Glomerular visceral epithelial cell (primary cell): ENCODE data around the gene PRF1.
"Not testable (repeated sequence)": the region's sequence is repeated elsewhere in the genome, so short reads cannot be mapped to it uniquely, and the experiment has no call there.

Experiments used
- DNase-seq: peaks from one replicate; pipeline ENCODE4 v3.0.0-alpha.2; 2016; ENCODE audit errors: extremely low spot score

The PRF1 gene

DNA sequence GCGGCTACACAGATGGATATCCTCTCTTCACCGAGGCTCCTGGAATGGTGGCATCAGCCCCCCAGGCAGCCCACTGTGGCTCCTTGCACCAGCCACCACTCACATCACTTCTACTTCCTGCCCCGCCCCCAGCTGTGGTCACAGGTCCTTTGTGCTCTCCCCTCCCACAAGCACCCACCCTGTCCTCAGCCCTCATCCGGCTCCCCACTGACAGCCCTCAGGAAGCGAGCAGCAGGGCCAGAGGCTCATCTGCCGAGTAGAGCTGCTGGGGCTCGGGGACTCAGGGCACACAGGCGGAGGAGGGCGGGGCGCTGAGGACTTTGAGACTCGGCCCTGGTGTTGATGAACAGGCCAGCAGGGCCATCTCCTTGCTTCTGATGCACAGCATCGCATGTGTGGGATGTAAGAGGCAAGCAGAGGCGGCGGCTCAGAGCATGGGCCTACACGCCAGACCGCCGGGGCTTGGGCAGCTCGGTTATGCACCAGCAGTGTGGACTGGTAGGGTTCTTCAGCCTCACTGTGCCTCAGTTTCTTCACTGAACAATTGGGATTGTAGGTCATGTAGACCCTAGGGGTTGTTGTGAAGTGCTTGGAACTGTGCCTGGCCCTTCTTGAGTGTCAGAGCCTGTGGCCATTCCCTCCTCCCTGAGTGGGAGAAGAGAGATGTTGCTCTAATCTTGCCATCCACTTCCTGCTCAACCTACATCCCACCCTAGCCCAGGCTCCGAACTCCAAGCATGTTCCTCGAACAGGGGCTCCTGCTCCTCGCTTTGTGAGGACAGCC is at the start of gene PRF1:
PRF1 (minus strand) TSS at position 77 of the 784 bp plus-strand sequence. CDS start 1,839 bp downstream, outside the sequence.
- DNase-seq = no peak

DNA sequence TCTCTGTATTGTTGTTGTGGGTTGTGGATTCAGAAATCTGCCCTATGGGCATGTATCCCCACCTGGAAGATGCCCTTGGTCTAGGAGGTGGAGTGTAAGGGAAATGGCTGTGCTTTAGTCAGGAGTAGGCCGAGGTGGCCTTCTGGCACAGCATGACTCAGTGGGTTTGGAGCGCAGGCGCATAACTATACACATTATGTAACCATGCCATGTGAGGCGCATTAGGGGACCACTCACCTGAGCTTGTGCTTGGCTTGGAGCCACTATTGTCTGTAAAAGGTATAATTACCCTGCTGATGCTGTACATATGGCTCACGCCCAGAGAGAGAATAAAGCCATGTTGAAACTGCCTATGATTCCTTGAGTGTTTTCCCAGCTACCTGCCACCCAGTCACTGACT is 49.1 kb upstream of the PRF1 start:
- no peak for DNase-seq

GRCh38 chr10:70650718-70651117 is 48.2 kb upstream of the PRF1 start:
- no peak for DNase-seq

GRCh38 chr10:70650104-70650503 is 47.6 kb upstream of the PRF1 start:
- no peak for DNase-seq

GRCh38 chr10:70649526-70649925 is 47.0 kb upstream of the PRF1 start:
- peak; percentile 75 for DNase-seq

DNA sequence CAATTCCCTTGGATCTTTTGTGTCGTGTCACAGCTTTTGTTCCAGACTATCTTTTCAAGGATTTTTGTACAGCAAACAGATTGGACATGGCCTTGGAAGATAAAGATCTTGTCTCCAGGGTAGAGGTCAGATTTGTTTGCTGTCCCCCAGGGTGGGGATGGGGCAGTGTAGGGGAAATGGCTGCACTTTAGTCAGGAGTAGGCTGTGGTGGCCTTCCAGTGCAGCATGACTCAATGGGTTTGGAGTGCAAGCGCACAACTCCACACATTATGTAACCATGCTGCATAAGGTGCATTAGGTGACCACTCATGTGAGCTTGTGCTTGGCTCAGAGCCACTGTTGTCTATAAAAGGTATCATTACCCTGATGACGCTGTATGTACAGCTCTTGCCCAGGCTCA is 45.9 kb upstream of the PRF1 start:
- no peak for DNase-seq

DNA sequence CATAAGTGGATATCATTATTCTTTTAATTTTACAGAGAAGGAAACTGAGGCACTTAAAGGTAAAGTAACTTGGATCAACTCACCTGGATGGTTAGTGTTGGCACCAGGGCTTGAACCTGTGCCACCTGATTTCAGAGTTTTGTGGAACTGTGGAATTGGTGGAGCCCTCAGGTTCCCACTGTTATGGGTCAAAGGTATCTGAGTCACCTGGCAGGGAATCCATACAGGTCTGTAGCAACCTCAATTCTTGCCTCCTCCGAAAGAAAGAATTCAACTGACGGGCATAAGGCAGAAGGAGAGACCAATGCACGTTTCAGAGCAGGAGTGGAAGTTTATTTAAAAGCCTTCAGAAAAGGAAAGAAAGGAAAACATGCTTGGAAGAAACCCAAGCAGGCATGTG is 44.5 kb upstream of the PRF1 start:
- no peak for DNase-seq

DNA sequence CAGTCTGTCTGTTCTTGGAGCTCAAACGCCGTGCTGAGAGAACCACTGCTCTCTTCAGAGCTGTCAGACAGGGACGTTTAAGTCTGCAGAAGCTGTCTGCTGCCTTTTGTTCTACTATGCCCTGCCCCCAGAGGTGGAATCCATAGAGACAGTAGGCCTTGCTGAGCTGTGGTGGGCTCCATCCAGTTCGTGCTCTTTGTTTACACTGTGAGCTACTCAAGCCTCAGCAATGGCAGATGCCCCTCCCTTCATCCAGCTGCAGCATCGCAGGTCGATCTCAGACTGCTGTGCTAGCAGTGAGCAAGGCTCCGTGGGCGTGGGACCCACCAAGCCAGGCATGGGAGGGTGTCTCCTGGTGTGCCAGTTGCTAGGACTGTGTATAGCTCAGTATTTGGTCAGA is 42.4 kb upstream of the PRF1 start:
- DNase-seq = not testable (repeated sequence)

DNA sequence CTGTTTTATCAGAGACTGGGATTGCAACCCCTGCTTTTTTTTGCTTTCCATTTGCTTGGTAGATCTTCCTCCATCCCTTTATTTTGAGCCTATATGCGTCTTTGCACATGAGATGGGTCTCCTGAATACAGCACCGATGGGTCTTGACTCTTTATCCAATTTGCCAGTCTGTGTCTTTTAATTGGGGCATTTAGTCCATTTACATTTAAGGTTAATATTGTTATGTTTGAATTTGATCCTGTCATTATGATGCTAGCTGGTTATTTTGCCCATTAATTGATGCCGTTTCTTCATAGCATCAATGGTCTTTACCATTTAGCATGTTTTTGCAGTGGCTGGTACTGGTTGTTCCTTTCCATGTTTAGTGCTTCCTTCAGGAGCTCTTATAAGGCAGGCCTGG is 40.7 kb upstream of the PRF1 start:
- not testable (repeated sequence) for DNase-seq

GRCh38 chr10:70639640-70640383 is 37.3 kb upstream of the PRF1 start:
- DNase-seq = not testable (repeated sequence)

DNA sequence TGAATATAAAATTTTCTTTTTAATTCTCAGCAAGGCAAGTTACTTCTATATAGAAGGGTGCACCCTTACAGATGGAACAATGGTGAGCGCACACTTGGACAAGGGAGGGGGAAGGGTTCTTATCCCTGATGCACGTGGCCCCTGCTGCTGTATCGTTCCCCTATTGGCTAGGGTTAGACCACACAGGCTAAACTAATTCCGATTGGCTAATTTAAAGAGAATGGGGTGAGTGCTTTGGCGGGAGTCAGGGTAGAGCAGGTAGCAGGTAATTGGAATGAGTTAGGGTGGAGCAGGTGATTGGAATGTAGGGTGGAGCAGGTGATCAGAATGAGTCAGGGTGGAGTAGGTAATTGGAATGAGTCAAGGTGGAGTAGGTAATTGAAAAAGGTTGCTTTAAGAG is 32.0 kb upstream of the PRF1 start:
- DNase-seq = not testable (repeated sequence)

DNA sequence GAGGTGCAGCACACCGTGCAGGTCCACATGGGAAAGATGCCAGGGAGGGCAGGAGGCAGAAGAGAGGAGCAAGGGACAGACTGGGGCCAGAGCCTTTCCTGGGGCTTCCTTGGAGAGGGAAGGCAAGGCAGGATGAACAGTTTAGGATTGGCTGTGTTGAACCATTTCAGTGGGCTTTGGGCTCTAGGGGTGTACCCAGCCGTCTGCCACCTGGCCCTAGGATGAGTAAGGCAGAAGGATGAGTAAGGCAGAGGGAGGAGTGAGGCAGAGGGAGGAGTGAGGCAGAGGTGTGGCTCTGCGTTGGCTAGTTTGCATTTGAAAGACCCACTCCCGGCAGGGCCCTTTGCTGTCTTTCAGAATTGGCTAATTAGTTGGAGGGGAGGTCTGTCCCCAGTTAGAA is 31.5 kb upstream of the PRF1 start:
- DNase-seq = no peak

GRCh38 chr10:70631735-70632134 is 29.2 kb upstream of the PRF1 start:
- not testable (repeated sequence) for DNase-seq

- DNase-seq = no peak
These were observed 26.8 kb upstream of the PRF1 start for GRCh38 chr10:70629338-70629737.

GRCh38 chr10:70626056-70626455 is 23.5 kb upstream of the PRF1 start:
- DNase-seq = no peak

DNA sequence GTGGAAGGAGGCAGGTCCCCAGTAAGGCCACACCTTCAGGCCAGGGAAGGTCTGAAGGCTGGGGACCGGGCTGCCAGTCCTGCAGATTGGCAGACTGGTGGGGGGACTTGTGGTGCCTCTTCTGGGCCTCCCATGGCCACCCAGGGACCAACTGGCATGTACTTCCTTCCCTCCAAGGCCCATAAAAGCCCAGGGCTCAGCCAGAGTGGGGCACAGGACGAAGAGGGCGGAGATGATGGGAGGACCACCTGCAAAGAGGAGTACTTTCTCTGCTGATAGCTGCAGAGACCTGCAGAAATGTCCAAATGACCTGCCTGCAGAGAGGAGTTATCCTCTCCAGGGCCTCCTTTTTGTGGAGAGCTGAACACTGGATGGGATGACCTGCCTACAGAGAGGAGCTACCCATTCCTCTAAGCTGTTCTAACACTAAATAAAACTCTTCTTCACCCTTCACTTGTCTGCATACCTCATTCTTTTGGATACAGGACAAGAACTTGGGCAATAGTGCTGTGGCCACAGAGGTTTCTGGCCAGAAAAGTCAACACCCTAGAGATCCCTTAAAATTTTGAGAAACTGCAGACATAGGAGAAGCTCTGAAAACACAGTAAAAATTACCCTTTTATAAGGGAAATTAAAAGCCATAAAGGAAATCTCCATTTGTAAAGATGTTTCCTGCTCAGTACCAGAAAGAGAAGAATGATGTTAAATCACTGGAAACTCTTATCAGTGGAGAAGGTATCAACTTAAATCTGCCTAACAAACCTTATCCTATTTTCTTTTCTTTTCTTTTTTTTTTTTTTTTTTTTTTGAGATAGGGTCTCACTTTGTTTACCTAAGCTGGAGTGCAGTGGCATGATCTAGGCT is 20.7 kb upstream of the PRF1 start:
- no peak for DNase-seq

GRCh38 chr10:70622541-70622940 is 20.0 kb upstream of the PRF1 start:
- no peak for DNase-seq

GRCh38 chr10:70621503-70622078 is 19.1 kb upstream of the PRF1 start:
- DNase-seq = no peak

- DNase-seq = no peak
These were observed 17.4 kb upstream of the PRF1 start for GRCh38 chr10:70620020-70620289.

- DNase-seq = peak; percentile 22
These were observed 16.9 kb upstream of the PRF1 start for GRCh38 chr10:70619271-70620019.

DNA sequence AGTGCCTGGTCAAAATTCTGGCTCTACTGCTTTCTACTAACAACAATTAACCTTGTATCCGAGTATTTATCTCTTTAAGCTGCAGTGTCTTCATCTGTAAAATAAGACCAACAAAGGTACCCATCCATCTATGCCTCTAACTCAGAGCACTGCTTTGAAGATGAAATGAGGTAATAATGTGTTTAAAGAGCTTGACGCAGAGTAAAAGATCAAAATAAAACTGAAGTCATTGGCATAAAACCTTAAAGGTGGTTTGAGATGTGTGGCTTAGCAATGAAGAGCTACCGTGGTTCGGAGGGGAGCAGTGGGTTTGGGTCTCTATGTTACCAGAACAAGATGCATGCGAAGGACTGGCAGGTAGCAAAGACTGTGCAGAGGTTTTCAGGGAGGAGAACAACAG is 16.1 kb upstream of the PRF1 start:
- no peak for DNase-seq
